Spleen (tissue), 7 donors: Measurements from ENCODE around the gene TMEM145.

ENCODE experiments used
- CTCF ChIP-seq, 11 experiments: fragments of 200-600 bp in 7 of 11; fragments of 450-650 bp in 4 of 11; sonication (generic) in 4 of 11; IDR thresholded peaks in 8 of 11; conservative IDR thresholded peaks in 3 of 11; 1 replicate in 7 of 11; 2 replicates in 4 of 11; pipeline versions ENCODE4 v1.4.0 to v1.8.0; 2016 to 2021; ENCODE audit warnings: antibody characterized with exemption in 11 of 11, inconsistent platforms in 4 of 11, mild to moderate bottlenecking in 1 of 11
- POLR2A ChIP-seq, 3 donors: fragments of 450-650 bp; IDR thresholded peaks; one replicate each; pipeline ENCODE4 v1.5.1; 2017; ENCODE audit warnings: antibody characterized with exemption in 3 of 3, mild to moderate bottlenecking in 1 of 3
- POLR2AphosphoS5 ChIP-seq, 3 donors: sonication (generic); formaldehyde crosslinking; IDR thresholded peaks; one replicate each; pipeline ENCODE4 v1.5.1; 2017; ENCODE audit warnings: antibody characterized with exemption in 3 of 3
- donor health status: DM: no; HTN: no; CAD: no; lungs with moderate emphysema.
- donor health status: DM: no; HTN: no; CAD: no.
- donor health status: DM: no; HTN: no; CAD: no.

DNA sequence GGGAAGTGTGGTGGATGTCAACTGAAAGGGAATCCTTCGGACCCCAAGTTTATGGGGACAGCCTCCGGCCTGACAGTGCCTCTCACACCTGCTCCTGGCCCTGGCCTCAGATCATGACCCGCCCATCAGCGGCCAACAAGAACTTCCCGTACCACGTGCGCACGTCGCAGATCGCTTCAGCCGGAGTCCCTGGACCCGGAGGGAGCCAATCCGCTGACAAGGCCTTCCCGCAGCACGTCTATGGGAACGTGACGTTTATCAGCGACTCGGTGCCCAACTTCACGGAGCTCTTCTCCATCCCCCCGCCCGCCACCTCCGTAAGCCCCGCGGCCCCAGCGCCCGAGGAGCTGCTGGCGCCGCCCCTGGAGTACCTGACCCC is 10.4 kb downstream of the TMEM145 start:
- TF ChIP-seq CTCF (IDR thresholded peaks at IDR 0.05 in 8 of 11, conservative IDR thresholded peaks at IDR 0.05 in 3 of 11) (no peak), POLR2A (IDR thresholded peaks at IDR 0.05) (no peak), POLR2AphosphoS5 (IDR thresholded peaks at IDR 0.05) (no peak)
